Superior temporal gyrus (tissue), 1 donor: Measurements from ENCODE around the gene BMP7.
"Not testable (repeated sequence)": the region's sequence is repeated elsewhere in the genome, so short reads cannot be mapped to it uniquely, and the experiment has no call there.

Experiments used
- DNase-seq: peaks from one replicate; pipeline ENCODE4 v3.0.0-alpha.2; 2016; ENCODE audit errors: extremely low spot score

BMP7 gene

GRCh38 chr20:57167971-57168701 is 98.3 kb downstream of the BMP7 start:
- DNase-seq, result no peak

- DNase-seq, result no peak
Measured at GRCh38 chr20:57167292-57167655, 99.2 kb downstream of the BMP7 start.

GRCh38 chr20:57166568-57167291 is 99.7 kb downstream of the BMP7 start:
- no peak for DNase-seq

GRCh38 chr20:57165427-57166004 is 100.9 kb downstream of the BMP7 start:
- DNase-seq, result no peak

- DNase-seq, result no peak
Measured at GRCh38 chr20:57164872-57165271, 101.6 kb downstream of the BMP7 start.

GRCh38 chr20:57163041-57163440 is 103.4 kb downstream of the BMP7 start:
- no peak for DNase-seq

GRCh38 chr20:57162362-57162652 is 104.1 kb downstream of the BMP7 start:
- DNase-seq, result no peak

GRCh38 chr20:57161478-57162361 is 104.7 kb downstream of the BMP7 start:
- DNase-seq, result no peak

GRCh38 chr20:57160985-57161384 is 105.5 kb downstream of the BMP7 start:
- no peak for DNase-seq

GRCh38 chr20:57159945-57160610 is 106.4 kb downstream of the BMP7 start:
- no peak for DNase-seq

- no peak for DNase-seq
Measured at GRCh38 chr20:57159193-57159851, 107.1 kb downstream of the BMP7 start.

- DNase-seq, result no peak
Measured at GRCh38 chr20:57158474-57158873, 108.0 kb downstream of the BMP7 start.

- DNase-seq, result not testable (repeated sequence)
Measured at GRCh38 chr20:57157787-57158186, 108.7 kb downstream of the BMP7 start.

GRCh38 chr20:57157106-57157691 is 109.2 kb downstream of the BMP7 start:
- DNase-seq, result no peak

GRCh38 chr20:57156011-57156729 is 110.3 kb downstream of the BMP7 start:
- DNase-seq, result no peak

GRCh38 chr20:57155415-57155814 is 111.0 kb downstream of the BMP7 start:
- no peak for DNase-seq

GRCh38 chr20:57153238-57153905 is 113.1 kb downstream of the BMP7 start:
- DNase-seq, result no peak

GRCh38 chr20:57152557-57152956 is 113.9 kb downstream of the BMP7 start:
- DNase-seq, result no peak

- no peak for DNase-seq
Measured at GRCh38 chr20:57150559-57150958, 115.9 kb downstream of the BMP7 start.

- DNase-seq, result no peak
Measured at GRCh38 chr20:57148263-57148662, 118.2 kb downstream of the BMP7 start.
